HG03575 (cell line): ENCODE measurements around the gene TTC23.

ENCODE experiments used
- ATAC-seq: cut with Tn5 transposase; IDR thresholded peaks from one replicate; pipeline ENCODE4 v1.9.1; 2021; ENCODE audit not compliant: unreplicated experiment, insufficient number of reproducible peaks, low FRiP score; ENCODE audit errors: extremely low read depth

Gene TTC23

GRCh38 chr15:99169769-99170311 lies 79.5 kb downstream of the TTC23 start:
- ATAC-seq, result no peak

GRCh38 chr15:99168601-99169580 lies 80.5 kb downstream of the TTC23 start:
- no peak for ATAC-seq

DNA sequence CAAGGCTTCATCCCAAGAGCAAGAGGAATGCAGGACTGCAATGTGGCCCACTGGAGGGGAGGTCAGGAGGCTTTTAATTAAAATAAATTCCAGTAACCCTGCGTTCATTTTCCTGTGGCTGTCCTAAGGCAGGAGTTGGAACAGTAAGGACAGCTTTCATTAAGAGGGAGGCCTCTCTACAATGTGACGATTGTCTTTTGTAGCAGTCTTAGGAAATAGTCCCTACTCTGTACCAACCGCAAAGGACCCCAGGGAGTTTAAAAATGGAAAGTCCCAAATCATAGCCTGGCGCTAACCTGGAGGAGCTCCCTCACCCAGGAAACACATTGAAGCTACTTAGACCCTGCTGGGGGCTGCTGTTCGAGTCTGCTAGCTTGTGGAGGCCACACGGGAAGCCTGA lies 81.7 kb downstream of the TTC23 start:
- no peak for ATAC-seq

DNA sequence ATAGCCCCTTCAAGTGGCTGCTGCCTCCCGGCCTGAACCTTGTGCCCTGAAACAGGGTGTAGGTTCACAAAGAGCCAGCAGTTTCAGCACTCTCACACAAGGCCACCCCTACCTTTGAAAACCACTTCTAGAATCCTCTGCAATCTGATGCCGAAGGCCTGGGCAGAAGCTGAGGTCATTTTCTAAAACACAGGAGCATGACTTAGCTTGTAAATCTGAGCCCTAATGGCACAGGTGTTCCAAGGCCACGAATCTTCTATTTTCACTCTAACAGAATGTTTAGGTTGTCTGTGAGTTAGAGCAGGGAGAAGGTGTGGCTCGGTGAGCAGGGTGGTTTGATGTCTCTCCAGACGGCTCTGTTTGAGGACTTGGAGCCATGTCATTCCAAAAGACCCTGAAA lies 82.2 kb downstream of the TTC23 start:
- no peak for ATAC-seq

GRCh38 chr15:99165956-99166689 lies 83.3 kb downstream of the TTC23 start:
- no peak for ATAC-seq

DNA sequence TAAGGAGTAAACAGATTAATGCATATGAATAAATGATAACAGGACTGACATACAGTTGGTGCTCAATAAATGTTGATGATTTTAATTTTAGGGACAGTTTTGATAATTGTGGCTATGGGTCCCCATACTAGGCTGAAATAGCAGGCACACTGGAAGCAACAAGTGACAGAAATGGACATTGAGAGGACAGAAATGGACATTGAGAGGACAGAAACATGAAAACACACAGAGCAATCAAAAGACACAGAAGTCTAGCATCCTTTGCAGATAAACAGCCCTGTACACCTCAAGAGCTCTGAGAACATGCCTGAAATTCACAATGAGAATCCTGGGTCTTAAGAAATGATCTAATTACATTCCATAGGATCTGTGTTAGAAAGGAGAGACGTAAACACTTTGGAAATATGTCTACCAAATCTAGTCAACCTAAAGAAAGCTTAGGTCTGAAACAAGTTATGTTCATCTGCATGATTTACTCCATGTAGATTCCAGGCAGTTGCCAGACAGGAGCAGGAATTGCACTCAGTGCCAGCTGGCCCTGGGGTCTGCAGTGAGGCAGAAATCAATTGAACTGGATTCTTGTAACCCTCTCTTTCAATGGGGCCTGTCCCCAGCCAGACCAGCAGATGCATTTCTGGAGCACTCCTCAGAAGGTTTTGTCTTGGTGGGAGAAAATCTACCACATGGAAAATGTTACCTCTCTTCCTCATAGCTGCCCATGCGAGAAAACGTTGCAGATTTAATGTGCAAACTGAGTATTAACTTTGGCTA lies 84.2 kb downstream of the TTC23 start:
- ATAC-seq, result no peak

GRCh38 chr15:99164119-99164518 lies 85.3 kb downstream of the TTC23 start:
- ATAC-seq, result no peak

DNA sequence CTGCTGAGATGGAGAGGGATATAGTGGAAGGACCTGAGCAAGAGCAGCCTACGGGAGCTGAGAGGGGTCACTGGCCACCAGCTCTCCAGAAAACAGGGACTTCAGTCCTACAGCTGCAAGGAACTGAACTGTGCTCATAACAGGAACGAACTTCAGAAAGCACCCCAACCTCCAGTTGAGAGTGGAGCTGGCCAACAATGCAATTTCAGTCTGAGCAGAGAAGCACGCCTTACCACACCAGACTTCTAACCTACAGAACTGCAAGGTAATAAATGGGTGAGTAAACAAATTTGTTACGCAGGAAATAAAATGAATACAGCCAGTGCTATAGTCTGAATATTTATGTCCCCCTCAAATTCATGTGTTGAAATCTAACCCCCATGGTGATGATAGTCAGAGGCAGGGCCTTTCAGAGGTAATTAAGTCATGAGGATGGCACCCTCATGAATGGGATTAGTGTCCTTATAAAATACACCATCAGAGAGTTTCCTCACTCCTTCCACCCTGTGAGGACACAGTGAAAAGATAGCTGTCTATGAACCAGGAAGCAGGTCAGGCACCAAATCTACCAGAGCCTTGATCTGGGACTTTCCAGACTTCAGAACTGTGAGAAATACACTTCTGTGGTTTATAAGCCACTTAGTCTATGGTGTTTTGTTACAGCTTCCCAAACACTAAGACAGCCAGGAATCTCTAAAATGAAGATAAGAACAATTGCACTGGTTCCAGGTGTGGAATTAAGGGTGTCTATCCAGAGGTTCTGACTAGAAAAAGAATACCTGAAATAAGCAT lies 85.9 kb downstream of the TTC23 start:
- no peak for ATAC-seq

GRCh38 chr15:99158626-99159412 lies 90.6 kb downstream of the TTC23 start:
- ATAC-seq, result no peak

DNA sequence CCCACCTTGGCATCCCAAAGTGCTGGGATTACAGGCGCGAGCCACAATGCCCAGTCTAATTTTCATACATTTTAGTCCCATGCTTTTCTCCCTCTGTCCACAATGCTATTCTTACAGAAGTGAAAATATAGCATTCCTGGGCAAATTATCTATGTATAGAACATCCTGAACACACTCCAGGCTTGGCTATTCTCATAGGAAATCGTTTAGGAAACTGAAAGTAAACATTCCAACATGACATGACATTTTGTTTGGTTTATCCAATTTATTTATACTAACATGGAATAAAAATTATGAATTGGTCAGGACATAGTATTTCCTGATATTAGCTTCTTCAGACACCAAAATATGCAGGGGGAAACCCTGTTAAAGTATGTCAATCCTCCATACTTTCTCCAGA lies 91.9 kb downstream of the TTC23 start:
- no peak for ATAC-seq

DNA sequence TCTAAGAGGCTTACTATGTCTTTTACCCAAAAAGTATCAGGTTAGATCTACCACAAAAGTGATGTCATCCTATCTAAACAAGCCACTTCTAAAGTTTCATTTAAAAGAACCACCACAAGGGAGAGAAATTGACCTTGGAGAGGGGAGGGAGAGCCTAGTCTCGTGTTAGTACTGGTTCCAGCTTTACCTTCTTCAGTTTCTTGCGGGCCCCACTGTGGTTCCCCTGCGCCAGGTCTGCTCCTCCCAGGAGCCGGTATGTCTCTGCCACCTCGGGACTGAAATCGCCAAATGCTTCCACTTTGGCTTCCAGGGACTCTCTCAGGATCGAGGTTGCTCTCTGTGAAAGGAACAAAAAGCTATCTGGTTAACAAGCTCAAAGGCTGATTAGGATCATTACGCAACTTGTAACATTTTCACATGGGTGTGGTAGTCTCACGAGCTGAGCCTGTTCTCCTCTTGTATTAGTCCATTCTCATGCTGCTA lies 93.4 kb downstream of the TTC23 start:
- no peak for ATAC-seq

DNA sequence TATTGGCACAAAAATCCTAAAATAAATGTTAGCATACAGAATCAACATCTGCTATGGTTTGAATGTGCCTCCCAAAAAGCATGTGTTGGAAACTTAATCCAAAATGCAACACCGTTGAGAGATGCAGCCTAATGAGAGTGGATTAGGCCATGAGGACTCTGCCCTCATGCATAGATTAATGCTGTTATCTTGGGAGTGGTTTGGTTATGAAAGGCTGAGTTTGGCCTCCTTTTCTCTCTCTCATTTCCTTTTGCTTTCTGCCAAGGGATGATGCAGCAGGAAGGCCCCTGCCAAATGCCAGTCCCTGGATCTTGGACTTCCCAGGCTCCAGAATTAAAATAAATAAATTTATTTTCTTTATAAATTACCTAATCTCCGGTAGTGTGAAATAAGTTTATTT lies 95.1 kb downstream of the TTC23 start:
- no peak for ATAC-seq

DNA sequence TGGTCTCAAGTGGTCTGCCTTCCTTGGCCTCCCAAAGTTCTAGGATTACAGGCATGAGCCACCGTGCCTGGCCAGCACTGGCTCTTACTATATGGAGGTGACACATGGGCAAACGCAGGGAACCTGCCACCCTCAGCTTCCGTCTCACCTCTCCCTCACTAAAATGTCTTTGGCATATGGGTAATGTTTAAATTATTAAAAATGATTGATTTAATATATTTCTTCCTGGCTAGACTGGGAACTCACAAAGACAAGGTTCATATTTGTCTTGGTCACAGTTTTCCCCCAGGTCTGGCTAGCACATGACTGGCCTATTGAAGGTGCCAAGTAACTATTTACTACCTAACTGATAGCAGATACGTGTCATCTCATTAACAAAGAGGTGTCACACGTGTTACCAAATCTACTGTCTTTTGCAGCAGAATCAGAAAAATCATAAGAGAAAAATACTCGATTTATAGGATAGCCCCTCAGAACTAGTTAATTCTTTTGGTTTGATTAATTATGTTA lies 96.3 kb downstream of the TTC23 start:
- no peak for ATAC-seq

- no peak for ATAC-seq
Measured at GRCh38 chr15:99151156-99151555, 98.2 kb downstream of the TTC23 start.

DNA sequence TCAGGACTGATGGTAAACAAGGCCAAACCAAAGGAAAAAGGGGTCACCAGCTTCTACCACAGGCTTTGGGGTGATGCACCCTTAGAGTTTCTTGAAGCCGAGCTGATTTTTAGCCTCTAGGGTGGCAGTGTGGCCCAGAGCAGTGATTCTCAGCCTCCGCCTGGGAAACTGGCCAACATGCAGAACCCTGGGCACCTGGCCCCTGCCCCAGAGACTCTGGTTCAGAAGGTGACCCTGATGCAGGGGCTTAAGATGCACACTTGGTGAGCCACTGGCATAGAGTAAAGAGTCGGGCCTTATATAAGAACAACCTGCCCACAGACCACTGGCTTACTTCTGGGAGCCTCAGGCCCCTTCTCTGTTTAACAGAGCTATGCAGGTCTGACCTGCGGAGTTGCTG lies 100.0 kb downstream of the TTC23 start:
- ATAC-seq, result no peak

GRCh38 chr15:99148851-99149276 lies 100.5 kb downstream of the TTC23 start:
- no peak for ATAC-seq

GRCh38 chr15:99146661-99147060 lies 102.7 kb downstream of the TTC23 start:
- ATAC-seq, result no peak
